Urinary bladder (tissue), 4 donors: Measurements from ENCODE around the gene PPFIBP2. TPM values are rescaled to one million over a fixed set of nuclear protein-coding genes. Genes with fewer than 3 reads are reported as not detected.

Experiments
- DNase-seq: peaks from one replicate; pipeline ENCODE4 v3.0.0-alpha.2; 2015; ENCODE audit errors: extremely low spot score
- H3K27ac ChIP-seq: one replicate; pipeline ENCODE4 v1.5.1; 2013; ENCODE audit warnings: low read depth, mild to moderate bottlenecking, moderate library complexity
- H3K36me3 ChIP-seq: one replicate; pipeline ENCODE4 v1.6.1; 2013; ENCODE audit warnings: mild to moderate bottlenecking, moderate library complexity; ENCODE audit not compliant: insufficient read depth
- H3K4me1 ChIP-seq: one replicate; pipeline ENCODE4 v1.6.1; 2013; ENCODE audit warnings: mild to moderate bottlenecking, moderate library complexity; ENCODE audit not compliant: insufficient read depth
- H3K4me3 ChIP-seq: one replicate; pipeline ENCODE4 v1.5.1; 2013; ENCODE audit warnings: low read depth, low read length
- WGBS: extraction: QIAGEN DNeasy Blood & Tissue Kit; methylation state at CpG from one replicate; pipeline ENCODE4 v1.1.7; 2013; 5-methylcytosine and 5-hydroxymethylcytosine counted together
- polyA plus RNA-seq: library from polyadenylated mRNA; stranded (reverse); fragments of 200-250 nt; gene quantifications from one replicate; pipeline ENCODE4 v1.2.3, GENCODE V29; 2013
- total RNA-seq: library from RNA; depleted of rRNA; stranded (reverse); fragments of >200 nt; gene quantifications from one replicate; pipeline ENCODE4 v1.2.3, GENCODE V29; 2014
- donor health status: healthy with polysubstance abuse.
- donor health status: healthy.

PPFIBP2 gene
- total and polyA plus RNA-seq, 2 donors = 11.9 to 56.8 TPM

DNA sequence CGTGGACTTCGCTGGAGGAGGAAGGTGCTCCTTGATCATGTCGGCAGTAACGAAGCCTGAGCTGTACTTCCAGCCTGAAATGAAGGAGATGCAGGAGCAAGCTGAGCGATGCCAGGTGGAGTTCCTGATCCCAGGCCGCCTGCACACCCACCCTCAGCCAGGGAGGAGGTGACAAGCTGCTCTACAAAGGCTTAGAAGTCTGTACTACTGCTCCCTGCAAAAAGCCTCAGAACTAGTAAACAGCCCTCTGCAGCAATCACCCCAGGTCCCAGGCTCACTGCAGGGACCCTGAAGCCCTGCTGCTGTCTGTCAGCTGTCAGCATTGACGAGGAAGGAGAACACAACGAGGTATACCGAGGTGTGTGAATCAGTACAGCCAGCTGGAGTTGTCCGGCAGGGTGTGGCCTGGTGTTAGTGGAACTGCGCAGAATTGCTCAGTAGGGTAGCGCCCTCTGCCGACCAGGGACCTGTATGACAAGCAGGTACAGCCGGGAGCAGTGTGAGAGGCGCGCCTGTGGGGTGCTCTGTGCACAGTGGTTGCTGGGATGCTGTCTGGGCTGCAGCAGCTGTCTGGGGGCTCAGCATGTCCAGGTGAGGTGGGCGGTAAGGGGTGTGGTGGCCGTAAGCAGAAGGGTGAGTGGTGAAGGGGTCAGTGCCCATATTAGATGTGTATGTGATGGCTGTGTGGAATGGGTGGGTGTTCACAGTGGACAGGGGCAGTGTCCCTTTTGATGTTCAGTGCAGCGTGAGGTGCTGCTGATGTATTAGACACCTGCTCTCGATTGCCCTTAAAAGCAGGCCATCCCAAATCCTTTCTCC, 151.9 kb downstream of the PPFIBP2 start:
- no peaks in the 10 kb centered on the region for H3K36me3 ChIP-seq
- no peak for DNase-seq
- no peak overlapping the region for H3K27ac ChIP-seq
- 54% methylated on average over 20 of the region's 20 CpGs for WGBS
- no peaks in the 10 kb centered on the region for H3K4me1 ChIP-seq
- H3K4me3 ChIP-seq = no peak overlapping the region

DNA sequence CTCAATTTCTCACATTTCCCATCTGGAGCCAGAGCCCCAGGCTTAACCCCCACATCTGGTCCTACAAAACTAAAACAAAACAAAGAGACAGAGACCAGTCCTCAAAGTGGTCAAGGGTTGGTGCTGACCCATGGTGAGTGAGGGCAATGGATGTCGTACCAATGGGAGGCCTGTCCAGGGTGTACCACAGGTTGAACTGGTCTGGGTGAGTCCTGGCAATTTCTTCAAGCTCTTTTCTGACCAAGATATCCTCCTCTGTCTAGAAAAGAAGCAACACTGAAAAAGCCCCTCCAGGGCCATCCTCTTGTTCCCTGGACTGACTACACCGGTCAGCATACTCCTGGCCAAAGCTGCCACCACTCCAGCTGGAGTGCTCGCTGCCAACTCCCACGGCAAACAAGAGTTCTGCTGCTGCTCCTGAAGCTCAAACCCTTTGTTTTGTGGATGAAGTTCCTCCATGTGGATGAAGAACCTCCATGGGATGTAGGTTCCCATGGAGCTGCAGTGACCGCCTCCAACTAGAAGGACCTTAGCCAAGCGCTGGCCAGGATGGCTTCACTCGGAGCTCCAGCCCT, 152.6 kb downstream of the PPFIBP2 start:
- Histone ChIP-seq H3K27ac (no peak overlapping the region), H3K4me3 (no peak overlapping the region), H3K4me1 (no peaks in the 10 kb centered on the region), H3K36me3 (no peaks in the 10 kb centered on the region)
- no peak for DNase-seq
- WGBS = 85% methylated on average over 7 of the region's 7 CpGs

DNA sequence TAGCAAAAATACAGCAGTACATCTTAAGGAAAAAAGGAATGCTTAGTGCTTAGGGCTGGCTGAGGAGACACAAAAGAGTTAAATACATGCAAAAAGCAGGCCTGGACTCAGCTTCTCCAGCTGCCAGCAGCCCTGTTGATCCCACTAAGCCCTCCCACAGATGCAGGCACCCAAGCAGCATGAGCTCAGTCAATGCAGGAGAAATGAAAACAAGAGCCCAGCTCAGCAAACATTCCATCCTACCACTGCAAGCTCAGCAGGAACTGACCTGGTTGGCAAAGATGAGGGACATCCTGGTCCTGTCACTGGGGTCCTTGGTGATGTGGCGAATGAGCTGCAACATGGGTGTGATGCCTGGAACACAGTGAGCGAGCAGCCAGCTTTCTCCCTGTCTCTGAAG, 153.7 kb downstream of the PPFIBP2 start:
- Histone ChIP-seq H3K4me1 (no peaks in the 10 kb centered on the region), H3K4me3 (no peak overlapping the region), H3K27ac (no peak overlapping the region), H3K36me3 (no peaks in the 10 kb centered on the region)
- DNase-seq = no peak
- WGBS = 78% methylated on average over 2 of the region's 2 CpGs

DNA sequence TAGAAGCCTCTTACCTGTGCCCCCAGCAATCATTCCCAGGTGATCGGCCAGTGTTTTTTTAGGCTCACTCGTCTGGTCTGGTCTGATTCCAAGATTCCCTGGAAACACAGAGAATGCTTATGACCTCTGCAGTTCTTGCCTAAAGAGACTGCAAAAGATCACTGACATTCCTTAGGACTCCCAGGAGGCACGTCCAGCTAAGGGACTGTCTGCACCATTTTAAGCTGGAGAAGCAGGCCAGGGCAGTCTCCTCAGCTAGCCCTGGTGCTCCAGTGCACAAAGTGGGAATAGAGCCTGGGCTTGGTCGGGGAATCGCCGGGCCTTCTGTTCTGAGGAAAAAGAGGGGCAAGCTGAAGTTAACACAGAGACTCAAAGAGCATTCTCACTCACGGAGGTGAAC, 154.7 kb downstream of the PPFIBP2 start:
- no peak for DNase-seq
- H3K27ac ChIP-seq = no peak overlapping the region
- no peak overlapping the region for H3K4me3 ChIP-seq
- WGBS = 72% methylated on average over 7 of the region's 7 CpGs
- no peaks in the 10 kb centered on the region for H3K4me1 ChIP-seq
- no peaks in the 10 kb centered on the region for H3K36me3 ChIP-seq

DNA sequence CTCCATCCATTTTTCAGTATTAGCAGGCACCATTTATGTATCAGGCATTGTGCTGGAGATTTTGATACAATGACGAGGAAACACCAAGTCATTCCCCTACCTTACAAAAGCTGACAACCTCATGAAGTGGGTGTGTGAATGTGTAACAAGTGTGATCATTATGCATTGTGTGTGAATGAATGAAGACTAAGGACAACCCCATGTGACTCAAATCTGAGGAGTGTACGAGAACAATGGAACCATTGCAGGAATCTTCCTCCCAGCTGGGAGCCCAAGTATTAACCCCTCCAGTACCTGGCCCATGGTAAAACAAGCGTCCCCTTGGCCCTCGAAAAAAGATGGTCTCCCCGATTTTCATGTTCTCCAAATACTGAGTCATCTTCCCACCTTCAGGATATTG, 155.1 kb downstream of the PPFIBP2 start:
- H3K36me3 ChIP-seq = no peaks in the 10 kb centered on the region
- H3K27ac ChIP-seq = no peak overlapping the region
- 79% methylated on average over 5 of the region's 5 CpGs for WGBS
- H3K4me1 ChIP-seq = no peaks in the 10 kb centered on the region
- DNase-seq = no peak
- H3K4me3 ChIP-seq = no peak overlapping the region

DNA sequence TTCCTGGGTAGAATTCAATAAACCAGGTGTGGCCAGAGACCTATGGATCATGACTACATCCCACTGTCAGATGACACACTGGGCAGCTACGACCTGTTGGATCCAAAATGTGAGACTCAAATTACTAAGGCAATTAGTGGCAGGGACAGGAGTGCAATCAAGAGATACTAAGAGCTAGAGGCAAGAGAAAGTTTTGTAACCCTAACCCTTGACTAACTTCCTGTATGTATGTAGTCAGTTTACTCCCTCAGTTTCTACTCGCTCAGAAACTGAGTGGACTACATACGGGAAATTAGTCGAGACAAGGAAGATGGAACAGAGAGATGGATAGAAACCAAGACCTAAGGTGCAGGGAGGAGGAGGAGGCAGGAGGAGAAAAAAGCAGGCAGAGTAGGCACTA, 156.8 kb downstream of the PPFIBP2 start:
- Histone ChIP-seq H3K36me3 (no peaks in the 10 kb centered on the region), H3K4me3 (no peak overlapping the region), H3K4me1 (no peaks in the 10 kb centered on the region), H3K27ac (no peak overlapping the region)
- 68% methylated on average over 4 of the region's 4 CpGs for WGBS
- no peak for DNase-seq

DNA sequence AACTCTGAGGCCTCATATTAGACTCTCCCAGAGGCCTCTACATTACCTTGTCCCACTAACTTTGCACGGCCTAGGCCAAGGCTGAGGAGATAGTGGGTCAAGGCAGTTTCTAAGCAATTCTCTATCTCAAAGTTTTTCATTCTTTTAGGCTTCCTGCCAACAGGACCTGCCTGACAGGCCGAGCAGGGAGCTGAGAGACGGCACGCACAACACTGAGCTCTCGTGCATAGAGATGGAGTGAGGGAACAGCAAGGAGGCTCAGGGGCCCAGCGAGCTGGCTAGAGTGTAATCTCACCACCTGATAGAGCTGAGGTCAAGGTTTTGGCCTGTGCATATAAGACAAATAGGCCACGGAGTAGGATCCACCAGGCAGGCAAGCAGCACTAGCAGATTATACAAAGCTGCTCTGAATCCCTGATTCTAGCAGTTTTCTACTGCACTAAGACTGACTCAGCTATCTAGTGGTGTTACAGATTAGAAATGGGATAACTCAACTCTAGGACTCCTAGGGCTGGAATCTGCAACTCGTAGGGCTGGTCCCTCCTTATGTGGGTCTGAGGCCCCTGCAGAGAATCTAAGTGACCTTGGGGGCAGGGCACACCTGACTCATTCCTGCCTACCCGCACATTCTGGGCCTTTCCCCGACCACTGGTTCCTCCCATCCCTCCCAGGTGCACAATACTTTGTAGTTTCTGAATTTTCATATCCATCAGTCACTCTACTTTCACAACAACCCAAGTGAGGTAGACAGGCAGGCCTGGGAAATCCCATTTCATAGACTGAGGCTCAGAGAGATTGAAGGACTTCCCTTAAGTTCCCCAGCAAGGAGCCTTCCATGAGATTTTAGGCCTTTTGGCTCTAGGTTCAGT, 157.8 kb downstream of the PPFIBP2 start:
- no peak for DNase-seq
- no peaks in the 10 kb centered on the region for H3K4me1 ChIP-seq
- H3K36me3 ChIP-seq = no peaks in the 10 kb centered on the region
- no peak overlapping the region for H3K4me3 ChIP-seq
- H3K27ac ChIP-seq = peak overlapping the region; percentile 18
- WGBS = 66% methylated on average over 10 of the region's 10 CpGs

DNA sequence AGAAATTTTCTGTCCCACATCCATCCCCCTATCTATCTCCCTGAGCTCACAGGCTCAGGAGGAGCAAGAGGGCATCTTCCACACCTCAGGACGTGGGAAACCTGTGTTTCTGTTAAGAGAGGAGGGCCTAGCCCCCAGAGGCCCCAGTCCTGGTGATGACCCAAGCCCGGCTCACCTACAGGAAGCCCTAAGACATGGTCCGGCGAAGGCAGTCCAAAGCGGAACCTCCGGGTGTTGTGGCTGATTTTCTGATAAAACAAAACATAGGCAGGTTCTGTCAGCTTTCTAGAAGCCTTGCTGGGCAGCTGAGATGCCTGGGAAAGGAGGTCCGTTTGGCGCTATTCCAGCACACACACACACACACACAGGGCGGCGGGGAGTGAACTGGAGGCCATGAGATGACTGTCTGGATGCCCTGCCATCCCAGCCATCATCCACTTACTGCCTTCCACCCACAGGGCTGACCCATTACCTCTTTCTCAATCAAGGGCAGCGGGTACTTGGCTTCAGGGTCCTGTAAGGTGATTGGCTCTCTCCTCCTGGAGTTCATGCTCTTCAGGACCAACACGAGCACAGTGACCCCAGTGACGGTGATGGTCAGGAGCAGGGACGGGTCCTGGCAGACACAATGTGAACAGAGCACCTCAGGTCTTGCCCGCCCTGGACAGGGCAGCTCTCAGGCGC, 158.6 kb downstream of the PPFIBP2 start:
- WGBS = 84% methylated on average over 16 of the region's 16 CpGs
- no peak overlapping the region for H3K27ac ChIP-seq
- H3K4me1 ChIP-seq = no peaks in the 10 kb centered on the region
- DNase-seq = no peak
- H3K4me3 ChIP-seq = no peak overlapping the region
- no peaks in the 10 kb centered on the region for H3K36me3 ChIP-seq

DNA sequence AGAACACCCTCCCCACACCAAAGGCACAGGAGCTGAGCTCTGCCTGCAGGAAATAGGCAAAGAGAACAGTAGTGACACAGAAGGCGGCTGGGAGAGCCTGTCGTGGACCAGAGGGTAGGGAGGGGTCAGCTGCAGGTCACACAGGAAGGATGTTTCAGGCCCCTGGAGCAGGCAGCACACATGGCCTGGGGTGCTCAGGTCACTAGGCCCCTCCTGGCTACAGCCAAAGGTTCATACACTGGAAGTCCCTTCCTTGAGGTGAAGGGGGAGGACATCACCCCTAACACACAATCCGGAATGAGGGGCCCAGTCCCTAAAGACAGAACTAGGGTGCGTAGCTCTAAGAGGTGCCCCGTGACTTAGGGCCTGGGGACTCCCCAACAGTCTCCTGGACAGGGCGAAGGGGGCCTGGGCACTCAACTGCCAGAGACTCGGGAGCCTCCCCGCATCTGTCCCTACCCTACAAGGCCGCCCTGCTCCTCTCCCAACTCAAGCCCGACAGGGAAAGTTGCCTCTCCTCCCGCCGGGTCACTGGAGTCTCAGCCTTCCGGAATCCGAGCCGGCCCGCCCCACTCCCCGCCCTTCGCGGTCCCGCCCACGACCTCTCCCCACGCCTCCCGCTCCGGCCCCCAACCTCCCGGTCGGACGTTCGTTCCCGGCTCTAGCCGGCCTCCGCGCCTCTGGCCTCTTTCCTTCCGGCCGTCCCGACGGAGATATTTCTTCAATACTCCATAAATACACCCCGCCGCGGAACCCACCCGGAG, 159.3 kb downstream of the PPFIBP2 start, which contains the start of gene CYB5R2:
Gene CYB5R2 (minus strand): TSS at position 541 of the 764 bp plus-strand sequence. CDS start 675 bp downstream, outside the sequence.
- Histone ChIP-seq H3K4me3 (peak within 1 kb of the TSS; percentile 62), H3K36me3 (no peaks in the 10 kb centered on the region), H3K4me1 (no peaks in the 10 kb centered on the region), H3K27ac (peak within 1 kb of the TSS; percentile 88)
- 8% methylated on average over 40 of the region's 40 CpGs for WGBS
- DNase-seq = no peak

DNA sequence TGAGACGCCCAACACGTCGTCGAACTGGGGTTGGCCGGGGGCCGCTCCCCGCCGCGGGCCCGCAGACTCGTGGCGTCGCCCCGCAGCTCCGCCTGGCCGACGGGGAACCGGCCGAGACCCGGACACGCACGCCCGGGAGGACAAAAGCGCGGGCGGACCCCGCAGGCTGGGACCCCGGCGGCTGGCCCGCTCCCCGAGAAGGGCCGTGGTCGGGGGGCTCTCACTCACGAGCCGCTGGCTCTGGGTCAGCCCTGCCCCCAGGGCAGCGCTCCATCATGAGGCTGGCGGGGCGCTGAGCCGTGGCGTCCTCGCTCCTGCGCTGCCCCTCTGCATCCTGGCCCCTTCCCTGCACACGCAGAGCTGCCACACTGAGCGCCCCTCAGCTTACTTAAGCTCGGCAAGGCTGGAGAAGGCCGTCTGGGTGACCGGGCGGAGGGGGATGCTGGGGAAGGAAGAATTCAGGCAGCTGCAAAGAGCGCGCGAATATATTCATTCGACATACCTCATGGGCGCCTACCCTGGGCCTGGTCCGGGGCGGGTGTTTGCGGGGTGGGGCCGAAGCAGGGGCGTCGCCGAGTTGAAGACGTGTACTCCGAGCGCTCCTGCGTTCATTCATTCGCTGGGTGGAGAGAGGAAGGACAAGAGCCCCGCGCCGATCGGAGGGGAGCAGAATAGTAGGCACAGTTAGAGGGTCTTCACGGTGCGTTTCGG, 160.1 kb downstream of the PPFIBP2 start:
- Histone ChIP-seq H3K36me3 (no peaks in the 10 kb centered on the region), H3K4me3 (peak overlapping the region; percentile 62), H3K4me1 (no peaks in the 10 kb centered on the region), H3K27ac (peak overlapping the region; percentile 88)
- 5% methylated on average over 72 of the region's 72 CpGs for WGBS
- DNase-seq = no peak

DNA sequence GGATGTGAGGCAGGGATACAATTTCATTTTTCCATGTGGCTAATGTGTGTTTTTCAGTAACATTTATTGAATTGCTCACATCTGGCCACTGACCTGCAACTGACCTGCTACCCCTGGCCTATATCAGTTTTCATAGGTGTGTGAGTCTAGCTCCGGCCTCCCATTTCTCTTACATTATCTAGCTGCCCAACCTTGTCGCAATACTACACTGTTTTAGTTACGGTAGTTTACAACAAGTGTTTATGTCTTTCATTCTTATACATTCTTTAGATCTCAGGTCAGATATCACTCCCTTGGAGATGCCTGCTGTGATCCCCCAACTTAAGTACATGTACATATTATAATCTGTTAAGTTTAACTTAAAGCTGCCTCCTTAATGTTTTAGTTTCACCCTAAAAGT, 161.8 kb downstream of the PPFIBP2 start:
- Histone ChIP-seq H3K4me3 (no peak overlapping the region), H3K27ac (no peak overlapping the region), H3K36me3 (no peaks in the 10 kb centered on the region), H3K4me1 (no peaks in the 10 kb centered on the region)
- WGBS = 71% methylated on average over 3 of the region's 3 CpGs
- no peak for DNase-seq

DNA sequence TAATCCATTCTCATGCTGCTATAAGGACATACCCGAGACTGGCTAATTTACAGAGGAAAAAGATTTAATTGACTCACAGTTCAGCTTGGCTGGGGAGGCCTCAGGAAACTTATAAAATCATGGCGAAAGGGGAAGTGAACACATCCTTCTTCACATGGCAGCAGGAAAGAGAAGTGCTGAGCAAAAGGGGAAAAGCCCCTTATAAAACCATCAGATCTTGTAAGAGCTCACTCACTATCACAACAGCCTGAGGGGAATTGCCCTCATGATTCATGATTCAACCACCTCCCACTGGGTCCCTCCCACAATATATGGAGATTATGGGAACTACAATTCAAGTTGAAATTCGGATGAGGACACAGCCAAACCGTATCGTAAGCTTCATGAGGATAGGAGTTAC, 163.3 kb downstream of the PPFIBP2 start:
- no peaks in the 10 kb centered on the region for H3K4me1 ChIP-seq
- H3K4me3 ChIP-seq = no peak overlapping the region
- H3K27ac ChIP-seq = no peak overlapping the region
- WGBS = 37% methylated on average over 5 of the region's 5 CpGs
- no peak for DNase-seq
- H3K36me3 ChIP-seq = no peaks in the 10 kb centered on the region
